ENCODE measurements around the gene EMX1. TPM values are rescaled to one million over a fixed set of nuclear protein-coding genes. Genes with fewer than 3 reads are reported as not detected.

Gene EMX1
- total RNA-seq, 4 donors from 2014 or later = 1.1 to 10.0 (median 3.4) TPM; not detected in 1

DNA sequence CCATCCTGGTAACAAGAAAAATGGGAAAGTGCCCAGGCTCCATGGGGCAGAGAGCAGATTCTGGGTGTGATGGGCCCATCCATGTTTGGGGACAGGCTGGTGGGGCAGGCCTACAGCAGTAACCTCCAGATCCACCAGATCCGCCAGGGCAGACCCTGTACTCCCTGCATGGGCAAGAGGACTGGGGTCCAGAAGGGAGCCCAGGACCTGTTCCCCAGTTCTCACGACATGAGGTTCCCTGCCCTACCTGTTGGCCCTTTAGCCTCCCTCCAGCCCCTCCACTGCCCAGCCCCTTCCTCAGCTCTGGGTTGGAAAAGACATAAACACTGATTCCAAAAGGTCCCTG is 38.7 kb downstream of the EMX1 start:
- Histone ChIP-seq H3K36me3 (no peaks in the 10 kb centered on the region), H3K9me3 (no peaks in the 10 kb centered on the region), H3K27ac (no peak overlapping the region), H3K4me3 (no peak overlapping the region), H3K4me1 (no peaks in the 10 kb centered on the region), H3K27me3 (no peaks in the 10 kb centered on the region)
- DNase-seq = no peak
- TF ChIP-seq, protein P1, sequence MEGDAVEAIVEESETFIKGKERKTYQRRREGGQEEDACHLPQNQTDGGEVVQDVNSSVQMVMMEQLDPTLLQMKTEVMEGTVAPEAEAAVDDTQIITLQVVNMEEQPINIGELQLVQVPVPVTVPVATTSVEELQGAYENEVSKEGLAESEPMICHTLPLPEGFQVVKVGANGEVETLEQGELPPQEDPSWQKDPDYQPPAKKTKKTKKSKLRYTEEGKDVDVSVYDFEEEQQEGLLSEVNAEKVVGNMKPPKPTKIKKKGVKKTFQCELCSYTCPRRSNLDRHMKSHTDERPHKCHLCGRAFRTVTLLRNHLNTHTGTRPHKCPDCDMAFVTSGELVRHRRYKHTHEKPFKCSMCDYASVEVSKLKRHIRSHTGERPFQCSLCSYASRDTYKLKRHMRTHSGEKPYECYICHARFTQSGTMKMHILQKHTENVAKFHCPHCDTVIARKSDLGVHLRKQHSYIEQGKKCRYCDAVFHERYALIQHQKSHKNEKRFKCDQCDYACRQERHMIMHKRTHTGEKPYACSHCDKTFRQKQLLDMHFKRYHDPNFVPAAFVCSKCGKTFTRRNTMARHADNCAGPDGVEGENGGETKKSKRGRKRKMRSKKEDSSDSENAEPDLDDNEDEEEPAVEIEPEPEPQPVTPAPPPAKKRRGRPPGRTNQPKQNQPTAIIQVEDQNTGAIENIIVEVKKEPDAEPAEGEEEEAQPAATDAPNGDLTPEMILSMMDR (IDR thresholded peaks at IDR 0.05) = no peak
- TF ChIP-seq POLR2A (IDR thresholded peaks at IDR 0.05) = no peak

DNA sequence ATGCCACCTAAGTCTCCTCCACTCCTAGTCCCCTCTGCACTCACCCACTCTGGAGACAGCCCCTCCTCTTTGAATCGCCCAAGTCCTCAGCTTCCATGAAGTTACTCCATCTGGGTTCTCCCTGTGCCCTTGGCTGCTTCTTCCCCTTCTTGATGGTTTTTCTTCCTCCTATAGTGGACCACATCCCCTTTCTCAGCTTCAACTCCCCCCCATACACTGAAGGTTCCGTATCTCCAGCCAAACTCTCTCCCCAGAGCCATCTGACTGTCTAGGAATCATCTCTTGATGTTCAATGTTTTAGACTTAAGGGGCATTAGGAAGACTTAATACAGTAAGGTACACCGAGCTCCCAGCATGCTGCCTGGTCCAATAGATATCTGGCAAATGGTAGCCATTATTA is 39.6 kb downstream of the EMX1 start:
- Histone ChIP-seq H3K27ac (no peak overlapping the region), H3K36me3 (no peaks in the 10 kb centered on the region), H3K9me3 (no peaks in the 10 kb centered on the region), H3K4me1 (no peaks in the 10 kb centered on the region), H3K4me3 (no peak overlapping the region), H3K27me3 (no peaks in the 10 kb centered on the region)
- TF ChIP-seq POLR2A (IDR thresholded peaks at IDR 0.05) = no peak
- TF ChIP-seq, protein P1 (IDR thresholded peaks at IDR 0.05) = no peak
- no peak for DNase-seq

DNA sequence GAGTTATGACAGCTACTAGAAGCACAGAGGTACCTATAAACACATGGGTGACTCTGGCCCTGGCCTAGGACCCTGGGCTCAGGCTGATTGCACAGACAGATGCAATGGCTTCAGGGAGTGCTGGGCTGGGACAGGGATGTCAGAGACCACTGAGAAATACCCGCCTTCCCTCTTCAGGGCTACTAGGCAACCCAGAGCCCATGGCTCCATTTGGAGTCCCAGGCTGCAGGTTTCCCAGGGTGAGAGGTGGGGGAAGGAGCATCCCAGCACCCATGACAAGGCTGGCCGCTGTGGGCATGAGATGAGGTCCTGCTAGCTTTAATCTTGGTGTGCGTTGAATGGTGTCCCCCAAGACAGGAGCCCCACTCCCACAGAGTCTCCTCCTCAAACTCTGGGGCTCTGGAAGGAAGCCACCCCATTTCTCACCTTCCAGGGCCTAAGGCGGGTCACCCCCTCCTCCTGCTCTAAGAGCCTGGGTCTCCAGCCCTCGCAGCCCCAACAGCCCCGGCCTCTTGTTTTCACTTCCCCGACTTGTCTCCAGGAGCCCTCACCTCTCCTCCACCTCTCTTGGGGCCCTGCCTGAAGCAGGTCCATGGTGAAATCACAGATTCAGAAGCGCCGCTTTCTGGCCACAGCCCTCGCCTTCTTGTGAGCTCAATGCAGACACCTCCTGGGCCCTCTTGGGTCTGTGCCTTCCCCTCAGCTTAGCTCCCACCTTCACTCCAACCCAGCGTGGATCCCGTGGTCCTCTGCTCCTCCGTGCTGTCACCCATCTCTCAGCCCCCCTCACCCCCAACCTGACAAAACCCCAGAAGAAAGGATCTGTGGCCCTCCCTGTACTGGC is 41.4 kb downstream of the EMX1 start:
- H3K27ac ChIP-seq = no peak overlapping the region
- TF ChIP-seq, protein P1 (IDR thresholded peaks at IDR 0.05) = no peak
- no peak for TF ChIP-seq POLR2A (IDR thresholded peaks at IDR 0.05)
- H3K27me3 ChIP-seq = no peaks in the 10 kb centered on the region
- no peaks in the 10 kb centered on the region for H3K4me1 ChIP-seq
- no peaks in the 10 kb centered on the region for H3K36me3 ChIP-seq
- no peak overlapping the region for H3K4me3 ChIP-seq
- DNase-seq = no peak
- H3K9me3 ChIP-seq = no peaks in the 10 kb centered on the region

DNA sequence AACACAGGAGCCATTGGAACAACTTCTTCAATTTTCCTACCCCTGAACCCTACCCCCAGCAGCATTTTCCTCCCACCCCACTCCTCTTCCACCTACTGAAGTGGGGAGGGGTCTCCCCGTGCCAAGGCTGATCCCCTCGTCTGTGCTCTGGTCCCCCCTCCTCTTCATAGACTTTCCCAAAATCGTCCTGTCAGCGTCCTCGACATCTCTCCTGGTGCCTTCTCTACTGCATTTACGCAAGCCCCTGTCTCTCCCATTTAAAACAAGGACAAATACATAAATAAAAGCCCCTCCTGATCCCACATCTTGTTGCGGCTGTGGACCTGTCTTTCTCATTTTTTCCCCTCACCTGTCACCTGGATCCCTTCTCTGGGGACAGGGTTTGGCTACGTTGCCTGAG is 42.2 kb downstream of the EMX1 start:
- H3K27me3 ChIP-seq = no peaks in the 10 kb centered on the region
- H3K4me1 ChIP-seq = no peaks in the 10 kb centered on the region
- H3K27ac ChIP-seq = no peak overlapping the region
- H3K36me3 ChIP-seq = no peaks in the 10 kb centered on the region
- TF ChIP-seq, protein P1 (IDR thresholded peaks at IDR 0.05) = no peak
- TF ChIP-seq POLR2A (IDR thresholded peaks at IDR 0.05) = no peak
- H3K9me3 ChIP-seq = no peaks in the 10 kb centered on the region
- no peak for DNase-seq
- H3K4me3 ChIP-seq = no peak overlapping the region

DNA sequence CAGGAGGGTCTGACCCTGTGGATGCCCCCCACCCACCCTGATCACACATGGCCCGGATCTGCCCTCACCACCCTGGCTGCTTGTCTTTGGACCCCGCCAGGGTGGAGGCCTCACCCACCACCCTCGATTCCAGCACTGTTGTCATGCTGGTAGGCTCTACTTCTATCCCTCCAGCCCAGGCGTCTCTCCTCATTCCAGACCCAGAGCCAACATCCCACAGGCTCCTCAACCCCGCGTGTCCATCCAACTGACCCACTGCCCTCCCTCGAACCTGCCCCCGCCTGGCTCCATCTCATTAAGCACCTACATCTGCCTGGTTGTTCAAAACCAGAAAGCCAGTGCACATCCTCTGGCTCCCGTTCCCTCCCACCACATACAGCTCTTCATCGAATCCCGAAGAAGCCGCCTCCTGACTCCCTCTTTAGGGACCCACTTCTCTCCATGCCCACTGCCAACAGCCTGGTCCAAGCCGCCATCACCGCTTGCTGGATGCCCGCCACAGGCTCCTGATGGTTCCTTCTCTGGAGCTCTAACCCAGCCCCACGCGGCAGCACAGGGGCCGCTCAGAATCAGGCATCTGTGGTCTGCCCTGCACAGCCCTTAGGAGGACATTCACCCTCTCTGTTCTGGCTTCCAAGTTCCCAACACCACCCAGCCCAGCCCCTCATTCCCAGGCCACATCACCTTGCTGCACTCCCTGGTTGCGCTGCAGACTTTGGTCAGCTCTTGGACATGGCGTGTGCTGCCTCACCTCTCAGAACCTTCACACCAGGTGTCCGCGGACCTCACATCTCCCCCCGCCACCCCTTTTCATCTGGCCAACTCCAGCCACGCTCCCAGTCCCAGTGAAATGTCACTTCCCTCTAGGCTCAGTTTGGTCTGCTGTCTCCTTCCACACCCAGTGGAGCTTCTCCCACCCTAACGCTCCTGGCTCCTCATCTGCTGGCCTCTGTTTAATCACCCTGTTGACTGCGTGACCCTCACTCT is 43.0 kb downstream of the EMX1 start:
- H3K4me1 ChIP-seq = no peaks in the 10 kb centered on the region
- TF ChIP-seq, protein P1 (IDR thresholded peaks at IDR 0.05) = no peak
- TF ChIP-seq POLR2A (IDR thresholded peaks at IDR 0.05) = no peak
- no peak overlapping the region for H3K27ac ChIP-seq
- no peak for DNase-seq
- no peaks in the 10 kb centered on the region for H3K27me3 ChIP-seq
- no peaks in the 10 kb centered on the region for H3K36me3 ChIP-seq
- H3K9me3 ChIP-seq = no peaks in the 10 kb centered on the region
- no peak overlapping the region for H3K4me3 ChIP-seq

Measured in Peyer's patch (tissue), 4 donors.